ENCODE results near the gene TMEM53. TPM values are rescaled to one million over a fixed set of nuclear protein-coding genes. Genes with fewer than 3 reads are reported as not detected.

TMEM53 gene
- total RNA-seq, 1 donor: 6.9 TPM

DNA sequence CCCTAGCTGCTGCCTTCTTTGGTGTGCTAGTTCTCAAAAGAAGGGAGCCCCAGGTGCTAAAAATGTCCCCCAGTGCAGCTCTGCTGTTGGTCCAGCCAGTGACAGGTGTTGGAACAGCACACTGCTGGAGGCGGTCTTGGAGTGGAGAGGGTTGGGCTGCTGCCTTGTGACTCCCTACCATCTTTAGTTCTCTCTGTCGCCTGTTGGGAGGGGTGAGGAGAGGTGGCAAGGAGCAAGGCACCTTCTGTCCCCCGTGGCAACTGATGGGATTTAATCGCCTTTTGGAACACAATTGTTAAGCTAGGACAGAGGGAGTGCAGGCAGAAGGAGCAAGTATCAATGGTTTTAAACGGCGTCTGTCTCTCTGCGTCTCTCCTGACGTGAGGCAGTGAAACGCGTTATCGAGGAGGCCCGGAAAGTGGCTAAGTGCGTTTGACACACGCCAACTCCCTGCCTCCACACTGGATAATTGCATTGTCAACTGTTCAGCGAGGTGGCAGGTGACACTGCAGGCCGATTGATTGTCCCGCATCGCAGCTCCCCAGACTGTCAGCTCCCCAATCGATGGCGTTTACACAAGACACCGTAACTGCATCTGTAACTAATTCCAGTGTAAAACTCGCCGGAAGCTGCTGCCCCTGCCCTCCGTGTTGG is 34.0 kb downstream of the TMEM53 start:
- no peak overlapping the region for H2AFZ ChIP-seq (ENCODE audit: low read length)

DNA sequence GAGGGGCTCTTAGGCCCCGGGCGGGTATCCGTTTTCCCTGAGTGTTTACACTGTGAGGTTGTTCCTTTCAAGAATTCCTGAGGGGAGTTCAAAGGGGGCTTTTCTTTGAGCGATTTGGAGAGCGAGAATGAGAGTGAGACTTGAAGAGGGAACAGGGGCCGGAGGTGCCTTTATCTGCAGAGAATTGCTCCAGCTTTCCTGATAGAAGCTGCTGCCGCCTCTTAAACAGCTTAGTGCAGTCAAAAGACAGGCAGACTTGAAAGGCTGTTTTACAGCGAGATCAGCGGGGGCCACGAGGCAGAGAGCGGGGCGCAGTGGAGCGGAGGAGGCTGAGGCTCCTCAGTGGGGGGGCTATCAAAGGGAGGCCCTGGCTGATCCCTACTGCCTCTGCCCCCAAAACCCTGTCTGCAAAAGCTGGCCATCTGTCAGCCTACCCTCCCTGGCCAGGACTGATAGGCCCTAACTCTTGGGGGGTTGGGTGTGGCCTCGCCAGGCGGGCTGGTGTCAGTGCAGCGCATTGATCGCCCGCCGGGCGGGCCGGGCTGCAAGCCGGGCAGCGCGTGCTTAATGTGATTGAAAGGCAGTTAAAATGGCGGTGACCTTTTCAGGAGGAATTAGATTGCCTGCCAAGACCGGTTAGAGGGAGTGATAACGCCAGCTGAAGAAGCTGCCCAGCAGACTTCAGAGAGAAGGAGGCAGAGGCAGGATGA is 36.4 kb downstream of the TMEM53 start:
- Histone ChIP-seq H4K20me1 (ENCODE audit: insufficient read depth, low read length) (peaks cover 21% of the 10 kb centered on the region), H3K79me2 (ENCODE audit: insufficient read depth, low read length) (peaks cover 30% of the 10 kb centered on the region), H3K27ac (ENCODE audit: low read depth, low read length) (no peak overlapping the region), H3K4me1 (ENCODE audit: insufficient read depth, low read length) (peaks cover 10% of the 10 kb centered on the region), H3K27me3 (ENCODE audit: insufficient read depth, low read length) (no peaks in the 10 kb centered on the region), H2AFZ (ENCODE audit: low read length) (no peak overlapping the region), H3K4me3 (ENCODE audit: insufficient read depth, low read length) (no peak overlapping the region), H3K4me2 (ENCODE audit: insufficient read depth, low read length) (no peak overlapping the region), H3K36me3 (ENCODE audit: insufficient read depth, low read length) (peaks cover 87% of the 10 kb centered on the region), H3K9me3 (ENCODE audit: low read depth, low read length) (no peaks in the 10 kb centered on the region)
- TF ChIP-seq, protein P1, sequence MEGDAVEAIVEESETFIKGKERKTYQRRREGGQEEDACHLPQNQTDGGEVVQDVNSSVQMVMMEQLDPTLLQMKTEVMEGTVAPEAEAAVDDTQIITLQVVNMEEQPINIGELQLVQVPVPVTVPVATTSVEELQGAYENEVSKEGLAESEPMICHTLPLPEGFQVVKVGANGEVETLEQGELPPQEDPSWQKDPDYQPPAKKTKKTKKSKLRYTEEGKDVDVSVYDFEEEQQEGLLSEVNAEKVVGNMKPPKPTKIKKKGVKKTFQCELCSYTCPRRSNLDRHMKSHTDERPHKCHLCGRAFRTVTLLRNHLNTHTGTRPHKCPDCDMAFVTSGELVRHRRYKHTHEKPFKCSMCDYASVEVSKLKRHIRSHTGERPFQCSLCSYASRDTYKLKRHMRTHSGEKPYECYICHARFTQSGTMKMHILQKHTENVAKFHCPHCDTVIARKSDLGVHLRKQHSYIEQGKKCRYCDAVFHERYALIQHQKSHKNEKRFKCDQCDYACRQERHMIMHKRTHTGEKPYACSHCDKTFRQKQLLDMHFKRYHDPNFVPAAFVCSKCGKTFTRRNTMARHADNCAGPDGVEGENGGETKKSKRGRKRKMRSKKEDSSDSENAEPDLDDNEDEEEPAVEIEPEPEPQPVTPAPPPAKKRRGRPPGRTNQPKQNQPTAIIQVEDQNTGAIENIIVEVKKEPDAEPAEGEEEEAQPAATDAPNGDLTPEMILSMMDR (IDR thresholded peaks at IDR 0.05; ENCODE audit: extremely low read depth, low read depth, low read length): no peak
- no peak for DNase-seq (ENCODE audit: insufficient read length, low spot score, missing footprints)

More for the DNA sequence above, 34.0 kb downstream of the TMEM53 start:
- H3K4me3 ChIP-seq (ENCODE audit: insufficient read depth, low read length): no peak overlapping the region
- peaks cover 7% of the 10 kb centered on the region for H3K79me2 ChIP-seq (ENCODE audit: insufficient read depth, low read length)
- no peak overlapping the region for H3K27ac ChIP-seq (ENCODE audit: low read depth, low read length)
- peak; percentile 73 for DNase-seq (ENCODE audit: insufficient read length, low spot score, missing footprints)
- H3K4me2 ChIP-seq (ENCODE audit: insufficient read depth, low read length): no peak overlapping the region
- no peaks in the 10 kb centered on the region for H3K27me3 ChIP-seq (ENCODE audit: insufficient read depth, low read length)
- peaks cover 9% of the 10 kb centered on the region for H4K20me1 ChIP-seq (ENCODE audit: insufficient read depth, low read length)
- TF ChIP-seq, protein P1 (IDR thresholded peaks at IDR 0.05; ENCODE audit: extremely low read depth, low read depth, low read length): no peak
- H3K9me3 ChIP-seq (ENCODE audit: low read depth, low read length): no peaks in the 10 kb centered on the region
- H3K36me3 ChIP-seq (ENCODE audit: insufficient read depth, low read length): peaks cover 88% of the 10 kb centered on the region
- H3K4me1 ChIP-seq (ENCODE audit: insufficient read depth, low read length): peaks cover 10% of the 10 kb centered on the region

DNA sequence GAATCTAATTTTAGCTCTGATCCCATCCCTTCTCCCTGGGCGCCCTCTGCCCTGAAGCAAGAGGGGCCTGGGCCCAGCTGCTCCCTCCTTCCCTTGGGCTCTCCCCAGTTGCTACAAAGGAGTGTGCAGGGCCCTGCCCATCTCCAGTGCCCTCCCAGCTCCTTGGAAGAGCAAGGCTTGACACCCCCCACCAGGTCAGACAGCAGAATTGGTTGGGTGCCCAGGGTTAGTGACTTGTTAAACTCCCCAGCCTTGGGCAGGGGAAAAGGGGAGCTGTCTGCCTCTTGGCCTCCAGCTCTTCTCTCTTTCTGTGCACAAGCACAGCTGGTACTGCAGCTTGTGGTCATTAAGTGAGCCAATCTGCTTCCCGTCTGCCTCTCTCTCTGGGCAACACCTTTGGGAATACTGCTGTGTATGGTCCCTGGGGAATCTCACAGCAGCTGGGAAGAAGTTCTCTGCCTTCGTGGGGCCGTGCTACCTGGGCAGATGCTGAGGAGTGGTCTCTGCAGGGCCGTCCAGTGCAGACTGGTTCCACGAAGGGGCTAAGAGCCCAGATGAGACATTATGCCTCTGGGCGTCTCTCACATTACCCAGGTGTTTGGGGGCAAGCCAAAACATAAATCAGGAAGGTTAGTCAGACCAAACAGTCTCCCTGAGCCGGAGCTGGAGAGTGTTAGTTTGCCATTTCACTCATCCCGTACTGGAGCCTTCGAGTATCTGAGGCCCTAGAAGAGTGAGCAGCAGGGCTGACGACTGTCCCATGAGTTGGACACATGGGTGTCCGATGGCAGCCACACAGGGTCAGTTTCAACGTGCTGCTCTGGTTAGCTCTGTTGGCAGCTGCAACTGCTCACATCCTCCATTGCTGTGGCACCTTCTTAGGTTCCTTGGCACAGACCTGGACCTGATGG is 37.3 kb downstream of the TMEM53 start:
- no peaks in the 10 kb centered on the region for H3K27me3 ChIP-seq (ENCODE audit: insufficient read depth, low read length)
- peaks cover 34% of the 10 kb centered on the region for H3K79me2 ChIP-seq (ENCODE audit: insufficient read depth, low read length)
- no peaks in the 10 kb centered on the region for H3K9me3 ChIP-seq (ENCODE audit: low read depth, low read length)
- H4K20me1 ChIP-seq (ENCODE audit: insufficient read depth, low read length): peaks cover 21% of the 10 kb centered on the region
- no peak overlapping the region for H3K4me2 ChIP-seq (ENCODE audit: insufficient read depth, low read length)
- H3K4me3 ChIP-seq (ENCODE audit: insufficient read depth, low read length): no peak overlapping the region
- H2AFZ ChIP-seq (ENCODE audit: low read length): no peak overlapping the region
- DNase-seq (ENCODE audit: insufficient read length, low spot score, missing footprints): no peak
- peaks cover 78% of the 10 kb centered on the region for H3K36me3 ChIP-seq (ENCODE audit: insufficient read depth, low read length)
- no peak overlapping the region for H3K27ac ChIP-seq (ENCODE audit: low read depth, low read length)
- TF ChIP-seq, protein P1 (IDR thresholded peaks at IDR 0.05; ENCODE audit: extremely low read depth, low read depth, low read length): no peak
- H3K4me1 ChIP-seq (ENCODE audit: insufficient read depth, low read length): peaks cover 14% of the 10 kb centered on the region

All from osteoblast (primary cell).